ENCODE data around the gene THSD4.

THSD4 gene

DNA sequence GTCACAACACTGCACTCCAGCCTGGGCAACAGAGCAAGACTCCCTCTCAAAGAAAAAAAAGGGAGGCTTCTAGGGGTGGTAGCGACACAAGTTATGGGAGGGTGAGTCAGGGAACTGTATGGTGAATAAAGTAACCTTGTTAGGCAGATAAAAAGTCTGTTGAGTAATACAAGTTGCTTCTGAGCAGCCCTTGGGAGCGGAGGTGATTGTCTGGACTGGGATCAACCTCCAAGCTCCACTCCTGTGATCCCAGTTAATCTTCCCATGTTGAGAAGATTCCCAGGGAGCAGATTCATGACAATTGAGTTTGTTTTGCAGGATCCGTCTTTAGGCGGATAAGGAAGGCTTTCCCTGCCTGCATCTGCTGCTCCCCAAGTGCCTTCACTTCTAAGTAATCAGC is 335.9 kb downstream of the THSD4 start:
- Histone ChIP-seq H3K79me1 (replicated peaks; ENCODE audit: low read length, poor library complexity, severe bottlenecking) (peaks cover 6% of the 10 kb centered on the region), H2AFZ (ENCODE audit: low read depth, low read length) (no peak overlapping the region), H3K4ac (ENCODE audit: low read depth in 1 of 2, low read length in 2 of 2) (no peak overlapping the region), H3K14ac (ENCODE audit: low read length in 2 of 2) (no peak overlapping the region), H3K27ac (ENCODE audit: low read length, poor library complexity, severe bottlenecking) (no peak overlapping the region), H2AK5ac (ENCODE audit: low read length, severe bottlenecking) (no peak overlapping the region), H4K8ac (ENCODE audit: low read length) (no peak overlapping the region), H2BK120ac (ENCODE audit: low read depth, low read length) (no peak overlapping the region), H3K23ac (ENCODE audit: low read length in 2 of 2) (no peak overlapping the region), H3K9ac (ENCODE audit: low read length) (no peak overlapping the region), H3K9me3 (ENCODE audit: control insufficient read depth, low read length) (no peaks in the 10 kb centered on the region), H3K27me3 (ENCODE audit: control insufficient read depth in 1 of 2, insufficient read depth in 1 of 2, low read length in 2 of 2) (no peaks in the 10 kb centered on the region), H2BK15ac (ENCODE audit: low read depth, poor library complexity, severe bottlenecking) (no peak overlapping the region), H3K4me3 (ENCODE audit: insufficient read depth in 1 of 2, low read depth in 1 of 2, low read length in 2 of 2) (no peak overlapping the region), H2BK12ac (ENCODE audit: low read length in 2 of 2) (no peak overlapping the region), H3K4me2 (ENCODE audit: low read length, poor library complexity, severe bottlenecking) (no peak overlapping the region), H3K18ac (ENCODE audit: low read depth in 1 of 2, low read length in 2 of 2) (no peak overlapping the region), H3K36me3 (ENCODE audit: control insufficient read depth in 1 of 2, insufficient read depth in 2 of 2, low read depth in 1 of 2, low read length in 2 of 2) (no peaks in the 10 kb centered on the region), H4K91ac (ENCODE audit: low read length) (no peak overlapping the region), H3K4me1 (ENCODE audit: control insufficient read depth, insufficient read depth, low read depth, low read length) (peaks cover 5% of the 10 kb centered on the region), H2BK5ac (ENCODE audit: low read depth, low read length, poor library complexity, severe bottlenecking) (no peak overlapping the region)
- WGBS = 96% methylated on average over 4 of the region's 4 CpGs
- no peak for DNase-seq

DNA sequence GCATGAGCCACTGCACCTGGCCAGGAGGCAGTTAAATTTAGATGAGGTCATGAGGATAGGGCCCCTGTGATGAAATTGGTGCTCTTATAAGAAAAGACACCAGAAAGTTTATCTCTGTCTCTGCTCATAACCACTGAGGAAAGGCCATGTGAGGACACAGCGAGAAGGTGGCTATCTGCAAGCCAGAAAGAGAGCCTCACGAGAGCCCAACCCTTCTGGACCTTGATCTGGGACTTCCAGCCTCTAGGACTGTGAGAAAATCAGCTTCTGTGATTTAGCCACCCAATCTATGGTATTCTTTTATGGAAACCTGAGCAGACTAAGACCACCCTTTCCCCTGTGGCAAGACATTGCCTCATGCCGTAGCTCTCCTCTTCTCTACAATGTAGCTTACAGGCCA is 337.6 kb downstream of the THSD4 start:
- WGBS = 76% methylated on average over 3 of the region's 3 CpGs
- no peak overlapping the region for H4K91ac ChIP-seq (ENCODE audit: low read length)
- no peak overlapping the region for H3K18ac ChIP-seq (ENCODE audit: low read depth in 1 of 2, low read length in 2 of 2)

DNA sequence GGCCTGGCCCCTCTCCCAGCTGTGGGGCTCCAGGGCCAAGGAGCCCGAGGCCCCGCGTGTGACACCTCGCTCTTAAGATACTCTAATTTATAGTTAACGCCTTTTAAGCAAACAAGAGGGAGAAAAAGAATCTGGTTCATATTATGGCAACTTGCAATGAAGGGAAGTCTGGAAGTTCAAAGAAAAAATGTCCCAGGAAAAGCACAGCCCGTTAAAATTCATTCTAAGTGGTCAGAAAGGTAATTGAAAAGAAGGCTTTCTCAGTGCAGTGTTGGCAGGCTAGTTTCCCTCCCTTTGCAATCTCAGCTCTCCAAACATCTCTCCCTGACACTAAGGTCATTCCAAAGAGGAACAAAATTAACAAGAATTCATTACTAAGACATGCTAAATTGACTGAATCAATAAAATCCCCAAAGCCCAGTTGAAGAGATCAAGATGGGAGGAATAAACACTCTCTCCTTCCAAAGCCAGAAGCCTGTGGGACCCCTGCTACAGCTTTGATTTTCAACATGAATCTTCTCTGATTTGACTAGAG is 339.3 kb downstream of the THSD4 start:
- Histone ChIP-seq H3K4me1 (ENCODE audit: control insufficient read depth, insufficient read depth, low read depth, low read length) (no peaks in the 10 kb centered on the region), H3K27me3 (ENCODE audit: control insufficient read depth in 1 of 2, insufficient read depth in 1 of 2, low read length in 2 of 2) (no peaks in the 10 kb centered on the region), H2AFZ (ENCODE audit: low read depth, low read length) (no peak overlapping the region), H3K36me3 (ENCODE audit: control insufficient read depth in 1 of 2, insufficient read depth in 2 of 2, low read depth in 1 of 2, low read length in 2 of 2) (no peaks in the 10 kb centered on the region), H3K79me1 (replicated peaks; ENCODE audit: low read length, poor library complexity, severe bottlenecking) (peaks cover 9% of the 10 kb centered on the region), H2AK5ac (ENCODE audit: low read length, severe bottlenecking) (no peak overlapping the region), H3K14ac (ENCODE audit: low read length in 2 of 2) (no peak overlapping the region), H3K4me2 (ENCODE audit: low read length, poor library complexity, severe bottlenecking) (no peak overlapping the region), H3K4me3 (ENCODE audit: insufficient read depth in 1 of 2, low read depth in 1 of 2, low read length in 2 of 2) (no peak overlapping the region), H3K4ac (ENCODE audit: low read depth in 1 of 2, low read length in 2 of 2) (no peak overlapping the region), H3K27ac (ENCODE audit: low read length, poor library complexity, severe bottlenecking) (no peak overlapping the region), H3K18ac (ENCODE audit: low read depth in 1 of 2, low read length in 2 of 2) (no peak overlapping the region), H2BK5ac (ENCODE audit: low read depth, low read length, poor library complexity, severe bottlenecking) (no peak overlapping the region), H2BK15ac (ENCODE audit: low read depth, poor library complexity, severe bottlenecking) (no peak overlapping the region), H3K23ac (ENCODE audit: low read length in 2 of 2) (no peak overlapping the region), H4K91ac (ENCODE audit: low read length) (no peak overlapping the region), H2BK12ac (ENCODE audit: low read length in 2 of 2) (no peak overlapping the region), H2BK120ac (ENCODE audit: low read depth, low read length) (no peak overlapping the region), H3K9ac (ENCODE audit: low read length) (no peak overlapping the region), H3K9me3 (ENCODE audit: control insufficient read depth, low read length) (no peaks in the 10 kb centered on the region), H4K8ac (ENCODE audit: low read length) (no peak overlapping the region)
- no peak for DNase-seq
- WGBS = 81% methylated on average over 4 of the region's 6 CpGs

More for the DNA sequence above, 337.6 kb downstream of the THSD4 start:
- H2BK15ac ChIP-seq (ENCODE audit: low read depth, poor library complexity, severe bottlenecking) = no peak overlapping the region
- H3K23ac ChIP-seq (ENCODE audit: low read length in 2 of 2) = no peak overlapping the region
- H2BK12ac ChIP-seq (ENCODE audit: low read length in 2 of 2) = no peak overlapping the region
- H3K4me3 ChIP-seq (ENCODE audit: insufficient read depth in 1 of 2, low read depth in 1 of 2, low read length in 2 of 2) = no peak overlapping the region
- H4K8ac ChIP-seq (ENCODE audit: low read length) = no peak overlapping the region
- H3K4me1 ChIP-seq (ENCODE audit: control insufficient read depth, insufficient read depth, low read depth, low read length) = peaks cover 2% of the 10 kb centered on the region
- H3K9ac ChIP-seq (ENCODE audit: low read length) = no peak overlapping the region
- no peak for DNase-seq
- no peak overlapping the region for H3K4ac ChIP-seq (ENCODE audit: low read depth in 1 of 2, low read length in 2 of 2)
- no peak overlapping the region for H3K27ac ChIP-seq (ENCODE audit: low read length, poor library complexity, severe bottlenecking)
- H3K9me3 ChIP-seq (ENCODE audit: control insufficient read depth, low read length) = no peaks in the 10 kb centered on the region
- H3K14ac ChIP-seq (ENCODE audit: low read length in 2 of 2) = no peak overlapping the region
- H3K27me3 ChIP-seq (ENCODE audit: control insufficient read depth in 1 of 2, insufficient read depth in 1 of 2, low read length in 2 of 2) = no peaks in the 10 kb centered on the region
- no peak overlapping the region for H2BK120ac ChIP-seq (ENCODE audit: low read depth, low read length)
- H2AK5ac ChIP-seq (ENCODE audit: low read length, severe bottlenecking) = no peak overlapping the region
- H3K4me2 ChIP-seq (ENCODE audit: low read length, poor library complexity, severe bottlenecking) = no peak overlapping the region
- H2BK5ac ChIP-seq (ENCODE audit: low read depth, low read length, poor library complexity, severe bottlenecking) = no peak overlapping the region
- H3K79me1 ChIP-seq (replicated peaks; ENCODE audit: low read length, poor library complexity, severe bottlenecking) = peaks cover 9% of the 10 kb centered on the region
- H2AFZ ChIP-seq (ENCODE audit: low read depth, low read length) = no peak overlapping the region
- H3K36me3 ChIP-seq (ENCODE audit: control insufficient read depth in 1 of 2, insufficient read depth in 2 of 2, low read depth in 1 of 2, low read length in 2 of 2) = no peaks in the 10 kb centered on the region

DNA sequence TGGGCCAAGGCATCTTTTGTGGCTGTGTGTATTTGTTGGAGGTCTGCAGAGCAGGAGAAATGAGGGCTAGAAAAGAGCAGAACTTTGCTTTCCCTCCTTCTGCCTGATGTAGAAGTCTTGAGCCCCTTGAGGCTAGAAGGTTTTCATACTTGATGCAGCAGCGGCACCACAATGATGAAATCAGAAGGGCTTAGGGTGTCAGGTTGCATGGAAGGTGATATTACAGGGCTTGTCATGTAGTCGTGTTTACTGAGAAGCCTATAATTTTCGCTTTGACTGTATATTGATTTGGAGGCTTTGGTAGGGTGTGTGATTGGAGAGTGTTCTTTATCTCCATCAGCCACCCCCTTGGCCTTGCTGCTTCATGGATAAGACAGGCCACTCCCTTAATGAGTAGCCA is 339.8 kb downstream of the THSD4 start:
- no peaks in the 10 kb centered on the region for H3K4me1 ChIP-seq (ENCODE audit: control insufficient read depth, insufficient read depth, low read depth, low read length)
- no peak overlapping the region for H3K23ac ChIP-seq (ENCODE audit: low read length in 2 of 2)
- no peak overlapping the region for H2AK5ac ChIP-seq (ENCODE audit: low read length, severe bottlenecking)
- no peaks in the 10 kb centered on the region for H3K27me3 ChIP-seq (ENCODE audit: control insufficient read depth in 1 of 2, insufficient read depth in 1 of 2, low read length in 2 of 2)
- H2BK12ac ChIP-seq (ENCODE audit: low read length in 2 of 2) = no peak overlapping the region
- H4K8ac ChIP-seq (ENCODE audit: low read length) = no peak overlapping the region
- H3K4me3 ChIP-seq (ENCODE audit: insufficient read depth in 1 of 2, low read depth in 1 of 2, low read length in 2 of 2) = no peak overlapping the region
- H3K14ac ChIP-seq (ENCODE audit: low read length in 2 of 2) = no peak overlapping the region
- H2BK5ac ChIP-seq (ENCODE audit: low read depth, low read length, poor library complexity, severe bottlenecking) = no peak overlapping the region
- no peak overlapping the region for H3K9ac ChIP-seq (ENCODE audit: low read length)
- H2AFZ ChIP-seq (ENCODE audit: low read depth, low read length) = no peak overlapping the region
- no peak overlapping the region for H3K4me2 ChIP-seq (ENCODE audit: low read length, poor library complexity, severe bottlenecking)
- no peak overlapping the region for H3K4ac ChIP-seq (ENCODE audit: low read depth in 1 of 2, low read length in 2 of 2)
- peaks cover 9% of the 10 kb centered on the region for H3K79me1 ChIP-seq (replicated peaks; ENCODE audit: low read length, poor library complexity, severe bottlenecking)
- 78% methylated on average over 2 of the region's 3 CpGs for WGBS
- no peaks in the 10 kb centered on the region for H3K36me3 ChIP-seq (ENCODE audit: control insufficient read depth in 1 of 2, insufficient read depth in 2 of 2, low read depth in 1 of 2, low read length in 2 of 2)
- H3K18ac ChIP-seq (ENCODE audit: low read depth in 1 of 2, low read length in 2 of 2) = no peak overlapping the region
- no peak overlapping the region for H4K91ac ChIP-seq (ENCODE audit: low read length)
- no peak overlapping the region for H2BK15ac ChIP-seq (ENCODE audit: low read depth, poor library complexity, severe bottlenecking)
- no peaks in the 10 kb centered on the region for H3K9me3 ChIP-seq (ENCODE audit: control insufficient read depth, low read length)
- no peak overlapping the region for H3K27ac ChIP-seq (ENCODE audit: low read length, poor library complexity, severe bottlenecking)
- no peak for DNase-seq
- H2BK120ac ChIP-seq (ENCODE audit: low read depth, low read length) = no peak overlapping the region
